Ovary (tissue), 9 donors: ENCODE results near the gene AP1S1. TPM values are rescaled to one million over a fixed set of nuclear protein-coding genes. Genes with fewer than 3 reads are reported as not detected.
A peak's percentile ranks its signal among the peaks of the same experiment; 100 is the strongest.

Experiments used
- DNase-seq, 5 donors: peaks; one replicate each; pipeline ENCODE4 v3.0.0-alpha.2; 2019 to 2020
- H3K27ac ChIP-seq, 2 donors: fragments of 200-600 bp; one replicate each; pipeline versions ENCODE4 v1.5.1 to v1.8.0; 2019 to 2022
- H3K27me3 ChIP-seq: fragments of 200-600 bp; one replicate; pipeline ENCODE4 v1.8.0; 2022
- H3K36me3 ChIP-seq: fragments of 200-600 bp; sonication (generic); one replicate; pipeline ENCODE4 v1.5.1; 2019
- H3K4me1 ChIP-seq: one replicate; pipeline ENCODE4 v1.8.1; 2013; ENCODE audit warnings: mild to moderate bottlenecking, moderate library complexity; ENCODE audit not compliant: insufficient read depth
- H3K4me3 ChIP-seq: fragments of 200-600 bp; sonication (generic); one replicate; pipeline ENCODE4 v1.5.1; 2017
- H3K9me3 ChIP-seq, 2 donors: fragments of 200-600 bp in 1 of 2; sonication (generic) in 1 of 2; one replicate each; pipeline versions ENCODE4 v1.5.1 to v1.8.1; 2013 to 2019; ENCODE audit warnings: mild to moderate bottlenecking in 1 of 2, moderate library complexity in 1 of 2
- EP300 ChIP-seq: sonication (generic); formaldehyde crosslinking; IDR thresholded peaks from one replicate; pipeline ENCODE4 v1.6.1; 2017; ENCODE audit warnings: antibody characterized with exemption
- POLR2A ChIP-seq: fragments of 450-650 bp; IDR thresholded peaks from one replicate; pipeline ENCODE4 v1.6.1; 2017; ENCODE audit warnings: antibody characterized with exemption, mild to moderate bottlenecking, moderate library complexity
- WGBS, 3 donors: extraction: QIAGEN DNeasy Blood & Tissue Kit in 1 of 3; methylation state at CpG; one replicate each; pipeline versions ENCODE4 v1.1.5 to v1.1.7; 2013 to 2017; 5-methylcytosine and 5-hydroxymethylcytosine counted together
- intact Hi-C, 4 donors: fragments of 100-400 bp; cut with DNase I; formaldehyde crosslinking; loops; one replicate each; pipeline versions ENCODE4 v1.11.0 to v1.15.1; 2022 to 2023
- polyA plus RNA-seq, 2 donors: library from polyadenylated mRNA; stranded (reverse); fragments of 200-250 nt in 1 of 2; fragments of 350-450 nt in 1 of 2; fragmentation: Illumina TruSeq in 1 of 2; extraction: RNeasy Lipid Tissue Mini Kit (QIAGEN cat#74804) in 1 of 2; gene quantifications; one replicate each; pipeline ENCODE4 v1.2.3, GENCODE V29; 2013 to 2014
- total RNA-seq, 7 donors: library from RNA; depleted of rRNA in 2 of 7; stranded (reverse); fragments of >200 nt in 2 of 7; fragmentation: NEBNext Ultra II Directional in 3 of 7; extraction: Animal tissue kit (Norgen Biotek cat#: 25700) in 3 of 7; gene quantifications; one replicate each; pipeline versions ENCODE4 v1.1.0 to v1.2.4, GENCODE V29; 2016 to 2023
- TF ChIP-seq, protein P1 (sequence below), 3 donors: fragments of 450-650 bp in 2 of 3; fragments of 200-600 bp in 1 of 3; IDR thresholded peaks; one replicate each; pipeline versions ENCODE4 v1.5.1 to v1.8.0; 2016 to 2022; ENCODE audit warnings: antibody characterized with exemption in 3 of 3, mild to moderate bottlenecking in 1 of 3
- donor health status: DM: no; HTN: no; CAD: no; lungs with moderate emphysema.
- donor health status: DM: no; HTN: no; CAD: no.
- donor health status: Bipolar disorder and iron deficiency.
- donor health status: DM: yes; HTN: yes; CAD: no.
- donor health status: DM: no; HTN: no; CAD: no.
- donor health status: DM: yes; HTN: yes; CAD: no.

The AP1S1 gene
- total and polyA plus RNA-seq, 9 donors: 17.4 to 54.9 (median 27.0) TPM

DNA sequence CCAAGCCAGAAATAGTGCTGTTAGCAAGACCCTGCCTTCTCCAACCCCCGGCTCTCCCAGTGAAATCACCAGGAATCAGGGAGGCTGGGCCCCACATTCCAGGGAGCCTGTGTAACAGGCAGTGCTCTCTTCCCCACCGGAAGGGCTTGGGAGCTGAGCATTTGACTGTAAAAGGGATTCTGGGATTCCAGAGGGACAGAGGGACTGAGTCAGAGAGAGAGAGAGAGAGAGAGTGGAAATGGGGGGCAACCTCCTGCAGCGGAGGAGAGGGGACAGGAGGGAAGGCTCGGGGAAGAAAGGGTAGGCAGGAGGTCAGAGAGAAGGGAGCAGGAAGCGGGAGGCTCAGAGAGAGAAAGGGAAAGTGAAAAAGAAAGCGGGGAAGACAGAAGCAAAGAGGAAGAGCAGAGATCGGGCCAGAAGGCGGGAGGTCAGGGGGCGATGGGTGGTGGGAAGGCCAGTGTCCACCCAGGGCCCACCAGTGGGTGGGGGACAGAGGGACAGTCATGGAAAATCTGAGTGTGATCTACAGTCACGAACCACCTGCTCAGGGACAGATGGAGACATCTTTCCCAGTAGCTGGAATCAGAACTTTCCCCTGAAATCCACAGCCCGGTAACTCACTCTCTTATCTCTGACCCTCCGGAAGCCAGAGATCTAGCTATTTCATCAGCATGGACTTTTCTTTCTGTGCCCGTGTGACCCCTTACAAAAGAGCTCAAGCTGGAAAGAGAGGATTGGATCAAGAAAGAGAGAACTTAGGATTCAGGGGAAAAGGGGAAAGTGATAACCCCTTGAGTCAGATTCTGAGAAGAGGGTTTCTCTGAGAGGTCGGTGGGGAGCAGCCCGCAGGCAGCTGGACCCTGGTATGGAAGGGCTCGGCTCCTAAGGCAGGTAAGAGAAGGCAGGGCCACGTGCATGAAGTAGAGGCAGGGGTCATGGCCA lies 32.0 kb upstream of the AP1S1 start:
- Histone ChIP-seq H3K9me3 (no peaks in the 10 kb centered on the region), H3K27ac (peak overlapping the region; percentile 70 to 88), H3K4me1 (peaks cover 39% of the 10 kb centered on the region), H3K36me3 (no peaks in the 10 kb centered on the region), H3K4me3 (peak overlapping the region; percentile 33), H3K27me3 (no peaks in the 10 kb centered on the region)
- DNase-seq: peak; percentile 83 to 91 (median 88)
- TF ChIP-seq EP300 (no peak), POLR2A (peak; percentile 62)
- TF ChIP-seq, protein P1, sequence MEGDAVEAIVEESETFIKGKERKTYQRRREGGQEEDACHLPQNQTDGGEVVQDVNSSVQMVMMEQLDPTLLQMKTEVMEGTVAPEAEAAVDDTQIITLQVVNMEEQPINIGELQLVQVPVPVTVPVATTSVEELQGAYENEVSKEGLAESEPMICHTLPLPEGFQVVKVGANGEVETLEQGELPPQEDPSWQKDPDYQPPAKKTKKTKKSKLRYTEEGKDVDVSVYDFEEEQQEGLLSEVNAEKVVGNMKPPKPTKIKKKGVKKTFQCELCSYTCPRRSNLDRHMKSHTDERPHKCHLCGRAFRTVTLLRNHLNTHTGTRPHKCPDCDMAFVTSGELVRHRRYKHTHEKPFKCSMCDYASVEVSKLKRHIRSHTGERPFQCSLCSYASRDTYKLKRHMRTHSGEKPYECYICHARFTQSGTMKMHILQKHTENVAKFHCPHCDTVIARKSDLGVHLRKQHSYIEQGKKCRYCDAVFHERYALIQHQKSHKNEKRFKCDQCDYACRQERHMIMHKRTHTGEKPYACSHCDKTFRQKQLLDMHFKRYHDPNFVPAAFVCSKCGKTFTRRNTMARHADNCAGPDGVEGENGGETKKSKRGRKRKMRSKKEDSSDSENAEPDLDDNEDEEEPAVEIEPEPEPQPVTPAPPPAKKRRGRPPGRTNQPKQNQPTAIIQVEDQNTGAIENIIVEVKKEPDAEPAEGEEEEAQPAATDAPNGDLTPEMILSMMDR (IDR thresholded peaks at IDR 0.05): no peak
- 5 to 8% (median 6%) methylated on average over 17 of the region's 17 CpGs for WGBS, 3 donors
- intact Hi-C loops: no loop called here

DNA sequence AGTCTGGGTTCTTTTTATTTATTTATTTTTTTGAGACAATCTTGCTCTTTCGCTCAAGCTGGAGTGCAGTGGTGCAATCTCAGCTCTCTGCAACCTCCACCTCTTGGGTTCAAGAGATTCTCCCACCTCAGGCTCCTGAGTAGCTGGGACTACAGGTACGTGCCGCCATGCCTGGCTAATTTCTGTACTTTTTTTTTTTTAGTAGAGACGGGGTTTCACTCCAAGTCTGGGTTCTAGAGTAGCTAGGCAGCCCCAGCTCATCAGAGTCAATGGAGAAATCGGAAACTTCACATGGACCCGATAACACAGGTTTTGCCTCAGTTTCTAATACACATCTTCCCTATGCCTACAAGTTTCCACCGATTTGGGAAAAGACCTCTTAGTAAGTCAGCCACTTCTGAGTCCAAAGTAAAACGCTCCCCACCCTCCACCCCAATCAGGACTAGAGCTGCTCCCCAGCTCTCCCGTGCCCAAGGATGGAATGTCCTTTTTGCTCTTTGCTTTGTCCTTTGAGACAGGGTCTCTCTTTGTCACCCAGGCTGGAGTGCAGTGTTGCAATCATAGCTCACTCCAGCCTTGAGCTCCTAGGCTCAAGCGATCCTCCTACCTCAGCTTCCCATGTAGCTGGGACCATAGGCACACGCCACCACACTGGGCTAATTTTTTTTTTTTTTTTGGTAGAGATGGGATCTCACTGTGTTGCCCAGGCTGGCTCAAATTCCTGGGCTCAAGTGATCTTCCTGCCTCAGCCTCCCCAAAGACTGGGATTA lies 31.2 kb upstream of the AP1S1 start:
- Histone ChIP-seq H3K27me3 (no peaks in the 10 kb centered on the region), H3K4me1 (peaks cover 38% of the 10 kb centered on the region), H3K4me3 (no peak overlapping the region), H3K9me3 (no peaks in the 10 kb centered on the region), H3K27ac (peak overlapping the region; percentile 70 to 88), H3K36me3 (no peaks in the 10 kb centered on the region)
- no peak for DNase-seq
- intact Hi-C loops: no loop called here
- TF ChIP-seq POLR2A: no peak
- TF ChIP-seq, protein P1 (IDR thresholded peaks at IDR 0.05): no peak
- no peak for TF ChIP-seq EP300
- WGBS, 3 donors: 85 to 88% (median 87%) methylated on average over 11 of the region's 11 CpGs

- Histone ChIP-seq H3K27me3 (no peaks in the 10 kb centered on the region), H3K36me3 (no peaks in the 10 kb centered on the region), H3K4me1 (peaks cover 36% of the 10 kb centered on the region), H3K4me3 (no peak overlapping the region), H3K9me3 (no peaks in the 10 kb centered on the region), H3K27ac (no peak overlapping the region)
- intact Hi-C loops: no loop called here
- DNase-seq: no peak
- 57 to 88% (median 75%) methylated on average over 3 of the region's 3 CpGs for WGBS, 3 donors
- TF ChIP-seq EP300 (no peak), POLR2A (no peak)
- TF ChIP-seq, protein P1 (IDR thresholded peaks at IDR 0.05): no peak
Measured at GRCh38 chr7:101123703-101124068, 30.6 kb upstream of the AP1S1 start.

DNA sequence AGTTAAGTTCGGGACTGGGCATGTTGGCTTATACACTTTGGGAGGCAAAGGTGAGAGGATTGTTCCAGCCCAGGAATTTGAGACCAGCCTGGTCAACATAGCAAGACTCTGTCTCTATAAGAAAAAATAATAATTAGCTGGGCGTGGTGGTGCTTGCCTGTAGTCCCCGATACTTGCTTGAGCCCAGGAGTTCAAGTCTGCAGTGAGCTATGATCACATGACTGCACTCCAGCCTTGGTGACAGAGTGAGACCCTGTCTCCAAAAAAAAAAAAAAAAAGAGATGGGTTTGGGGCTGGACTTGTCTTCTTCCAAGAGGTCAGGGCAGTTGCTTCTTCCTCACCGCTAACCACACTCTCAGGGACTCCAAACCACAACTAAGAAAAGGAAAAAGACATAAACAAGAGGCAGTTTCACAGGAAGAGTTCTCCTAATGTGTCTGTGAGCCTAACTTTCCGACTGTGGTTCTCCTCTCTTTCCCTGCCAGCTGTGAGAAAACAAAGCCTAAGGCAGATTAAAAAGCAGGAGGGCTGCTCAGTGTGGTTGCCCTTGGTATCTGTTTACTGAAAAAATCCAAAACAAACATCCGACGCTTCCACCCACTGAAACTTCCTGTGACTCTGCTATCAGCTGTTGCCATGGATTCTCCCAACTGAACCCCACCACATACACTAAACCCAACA lies 29.8 kb upstream of the AP1S1 start:
- 9 to 22% (median 13%) methylated on average over 7 of the region's 7 CpGs for WGBS, 3 donors

More for the DNA sequence above, 29.8 kb upstream of the AP1S1 start:
- H3K36me3 ChIP-seq: no peaks in the 10 kb centered on the region
- peak overlapping the region; percentile 36 to 55 for H3K27ac ChIP-seq
- H3K4me1 ChIP-seq: peaks cover 34% of the 10 kb centered on the region
- H3K9me3 ChIP-seq: no peaks in the 10 kb centered on the region
- no peak for DNase-seq
- intact Hi-C loops: loop anchor here in 1 of 4 donors (5.0 kb wide), 1 partner anchor 37 kb away; the partner anchor contains the start of gene TRIM56
- TF ChIP-seq, protein P1 (IDR thresholded peaks at IDR 0.05): no peak
- TF ChIP-seq EP300 (no peak), POLR2A (no peak)
- no peak overlapping the region for H3K4me3 ChIP-seq
- H3K27me3 ChIP-seq: no peaks in the 10 kb centered on the region
